NCI-H2196 treated with DMSO at 0.1 percent for 48 hours (cell line): ENCODE results near the gene FOXD4L3.
"Not testable (repeated sequence)": the region's sequence is repeated elsewhere in the genome, so short reads cannot be mapped to it uniquely, and the experiment has no call there.

ENCODE experiments used
- DNase-seq: peaks from one replicate; lab custom pipeline; 2025; ENCODE audit not compliant: unreplicated experiment; lab: John Stamatoyannopoulos, UW

The FOXD4L3 gene

GRCh38 chr9:68302567-68302966, at the start of gene FOXD4L3:
Gene FOXD4L3 (plus strand): TSS chr9:68302867. CDS start chr9:68302952, 85 bp downstream.
- not testable (repeated sequence) for DNase-seq

GRCh38 chr9:68281041-68281440, 21.6 kb upstream of the FOXD4L3 start:
- not testable (repeated sequence) for DNase-seq

GRCh38 chr9:68303771-68304170, 1.1 kb downstream of the FOXD4L3 start:
- not testable (repeated sequence) for DNase-seq

GRCh38 chr9:68304212-68304611, 1.5 kb downstream of the FOXD4L3 start:
- DNase-seq, result not testable (repeated sequence)

- DNase-seq, result not testable (repeated sequence)
Measured at GRCh38 chr9:68304777-68305176, 2.1 kb downstream of the FOXD4L3 start.

- not testable (repeated sequence) for DNase-seq
Measured at GRCh38 chr9:68305680-68306285, 3.1 kb downstream of the FOXD4L3 start.

- DNase-seq, result not testable (repeated sequence)
Measured at GRCh38 chr9:68306391-68306964, 3.8 kb downstream of the FOXD4L3 start.

- DNase-seq, result not testable (repeated sequence)
Measured at GRCh38 chr9:68307127-68307526, 4.5 kb downstream of the FOXD4L3 start.

- DNase-seq, result not testable (repeated sequence)
Measured at GRCh38 chr9:68307654-68308053, 5.0 kb downstream of the FOXD4L3 start.

- DNase-seq, result not testable (repeated sequence)
Measured at GRCh38 chr9:68311208-68311607, 8.5 kb downstream of the FOXD4L3 start.

GRCh38 chr9:68318209-68318608, 15.5 kb downstream of the FOXD4L3 start:
- DNase-seq, result not testable (repeated sequence)

- DNase-seq, result not testable (repeated sequence)
Measured at GRCh38 chr9:68323749-68324148, 21.1 kb downstream of the FOXD4L3 start.

- DNase-seq, result not testable (repeated sequence)
Measured at GRCh38 chr9:68324518-68324917, 21.9 kb downstream of the FOXD4L3 start.

GRCh38 chr9:68329106-68329505, 26.4 kb downstream of the FOXD4L3 start:
- DNase-seq, result not testable (repeated sequence)

- not testable (repeated sequence) for DNase-seq
Measured at GRCh38 chr9:68330531-68331173, 28.0 kb downstream of the FOXD4L3 start.

GRCh38 chr9:68332122-68332521, 29.5 kb downstream of the FOXD4L3 start:
- not testable (repeated sequence) for DNase-seq

- DNase-seq, result not testable (repeated sequence)
Measured at GRCh38 chr9:68335935-68336334, 33.3 kb downstream of the FOXD4L3 start.

- DNase-seq, result not testable (repeated sequence)
Measured at GRCh38 chr9:68336639-68337339, 34.1 kb downstream of the FOXD4L3 start.

GRCh38 chr9:68338000-68338399, 35.3 kb downstream of the FOXD4L3 start:
- DNase-seq, result not testable (repeated sequence)

GRCh38 chr9:68342265-68343025, 39.8 kb downstream of the FOXD4L3 start:
- not testable (repeated sequence) for DNase-seq

GRCh38 chr9:68343242-68343641, 40.6 kb downstream of the FOXD4L3 start:
- DNase-seq, result not testable (repeated sequence)
